Left lobe of liver (tissue), 2 donors: ENCODE measurements around the gene ADAMTS7. TPM values are rescaled to one million over a fixed set of nuclear protein-coding genes. Genes with fewer than 3 reads are reported as not detected.
"Not testable (repeated sequence)": the region's sequence is repeated elsewhere in the genome, so short reads cannot be mapped to it uniquely, and the experiment has no call there.

Experiments
- ATAC-seq: fragments of 200-7000 bp; cut with Tn5 transposase; one replicate; pipeline ENCODE4 v1.9.1; 2020; ENCODE audit warnings: mild to moderate bottlenecking, moderate library complexity
- DNase-seq: peaks from one replicate; pipeline ENCODE4 v3.0.0-alpha.2; 2020; ENCODE audit warnings: low spot score
- total RNA-seq: library from RNA; stranded (reverse); gene quantifications from one replicate; pipeline ENCODE4 v1.2.1, GENCODE V29; 2021
- donor health status: DM: no; HTN: no; CAD: no; lungs with moderate emphysema.
- donor health status: DM: no; HTN: yes; CAD: no.

The ADAMTS7 gene
- total RNA-seq, 1 donor from 2014 or later: 0.86 TPM

DNA sequence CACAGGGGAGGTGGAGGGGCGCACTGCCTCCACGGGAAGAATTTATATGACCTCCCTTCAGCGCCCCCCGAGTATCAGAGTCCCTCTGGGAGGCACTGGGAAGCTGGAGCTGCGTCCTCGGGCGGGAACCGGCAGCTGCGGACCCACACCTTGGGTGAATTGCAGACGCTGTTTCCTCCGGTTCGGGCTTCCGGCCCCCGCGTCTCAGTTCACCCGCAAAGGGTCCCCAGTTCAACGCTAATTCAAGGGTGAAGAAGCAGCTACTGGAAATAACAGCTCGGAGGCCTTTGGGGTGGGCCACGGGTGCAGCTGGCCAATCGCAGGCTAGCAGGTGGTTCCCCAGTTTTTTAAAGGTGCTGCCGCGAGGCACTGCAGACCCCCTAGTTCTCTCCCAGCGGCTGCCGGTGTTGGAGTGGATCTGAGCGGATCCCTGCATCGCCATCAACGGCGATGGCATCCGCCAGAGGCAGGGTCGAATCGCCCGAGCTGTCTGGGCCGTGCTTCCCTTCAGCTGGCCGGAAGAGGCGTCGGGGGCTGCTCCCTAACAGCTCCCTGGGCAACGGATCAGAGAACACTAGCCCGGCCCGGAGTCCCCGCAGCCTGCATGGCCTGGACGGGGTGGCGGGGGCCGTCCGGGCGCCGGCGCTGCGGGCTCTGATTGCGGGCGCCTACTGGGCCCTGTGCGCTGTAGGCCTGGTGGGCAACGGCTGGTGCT lies 19.4 kb upstream of the ADAMTS7 start:
- peak; percentile 37 for ATAC-seq
- DNase-seq: no peak

DNA sequence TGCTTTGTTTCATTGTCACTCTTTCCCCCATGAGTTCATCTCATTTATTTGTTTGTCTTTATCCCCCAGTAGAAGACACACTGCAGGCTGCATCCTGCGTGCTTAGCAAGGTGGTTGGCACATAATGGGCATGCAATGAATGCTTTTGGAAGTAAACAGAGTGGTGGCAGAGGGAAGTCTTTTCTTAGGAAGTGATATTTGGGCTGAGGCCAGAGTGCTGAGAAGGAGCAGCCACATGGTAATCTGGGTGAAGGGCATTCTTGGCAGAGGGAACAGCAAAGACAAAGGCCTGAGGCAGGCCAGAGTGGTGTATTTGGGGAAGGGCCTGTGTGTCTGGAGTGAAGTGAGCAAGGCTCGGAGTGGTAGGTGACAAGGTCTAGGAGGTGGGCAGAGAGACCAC lies 17.7 kb upstream of the ADAMTS7 start:
- DNase-seq (no peak), ATAC-seq (no peak)

DNA sequence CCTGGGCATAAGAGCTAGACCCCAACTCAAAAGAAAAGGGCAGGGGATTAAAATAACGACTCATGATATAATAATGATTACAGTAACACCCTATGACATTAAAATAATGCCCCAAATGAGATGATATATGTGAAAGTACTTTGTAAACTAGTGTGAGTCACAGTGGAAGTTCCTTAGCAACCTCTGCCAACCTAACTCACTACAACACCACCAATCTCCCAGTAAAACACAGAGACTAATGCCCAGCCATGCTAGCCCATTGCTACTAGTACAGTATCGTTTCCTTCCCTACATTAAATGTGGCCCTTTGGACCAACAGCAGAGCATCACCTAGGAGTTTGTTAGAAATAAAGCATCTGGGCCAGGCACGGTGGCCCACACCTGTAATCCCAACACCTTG lies 11.2 kb upstream of the ADAMTS7 start:
- DNase-seq (no peak), ATAC-seq (no peak)

DNA sequence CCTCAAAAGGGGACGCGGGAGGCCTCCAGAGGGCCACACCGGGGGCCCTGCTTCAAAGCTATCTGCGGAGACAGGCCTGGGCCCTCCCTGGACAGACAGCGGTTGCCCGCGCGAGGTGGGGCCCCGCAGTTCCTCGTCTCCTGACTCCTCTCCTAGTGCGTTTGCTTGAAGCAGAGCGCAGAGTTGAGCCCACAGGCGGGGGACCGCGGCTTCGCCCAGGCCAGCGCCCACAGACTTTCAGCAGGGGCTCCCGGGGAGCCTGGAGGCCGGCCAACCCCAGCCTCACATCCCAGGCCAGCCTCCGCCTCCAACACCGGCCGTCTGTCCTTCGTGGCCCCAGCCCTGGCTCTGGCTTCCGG lies 540 bp upstream of the ADAMTS7 start:
- DNase-seq (no peak), ATAC-seq (peak; percentile 6)

DNA sequence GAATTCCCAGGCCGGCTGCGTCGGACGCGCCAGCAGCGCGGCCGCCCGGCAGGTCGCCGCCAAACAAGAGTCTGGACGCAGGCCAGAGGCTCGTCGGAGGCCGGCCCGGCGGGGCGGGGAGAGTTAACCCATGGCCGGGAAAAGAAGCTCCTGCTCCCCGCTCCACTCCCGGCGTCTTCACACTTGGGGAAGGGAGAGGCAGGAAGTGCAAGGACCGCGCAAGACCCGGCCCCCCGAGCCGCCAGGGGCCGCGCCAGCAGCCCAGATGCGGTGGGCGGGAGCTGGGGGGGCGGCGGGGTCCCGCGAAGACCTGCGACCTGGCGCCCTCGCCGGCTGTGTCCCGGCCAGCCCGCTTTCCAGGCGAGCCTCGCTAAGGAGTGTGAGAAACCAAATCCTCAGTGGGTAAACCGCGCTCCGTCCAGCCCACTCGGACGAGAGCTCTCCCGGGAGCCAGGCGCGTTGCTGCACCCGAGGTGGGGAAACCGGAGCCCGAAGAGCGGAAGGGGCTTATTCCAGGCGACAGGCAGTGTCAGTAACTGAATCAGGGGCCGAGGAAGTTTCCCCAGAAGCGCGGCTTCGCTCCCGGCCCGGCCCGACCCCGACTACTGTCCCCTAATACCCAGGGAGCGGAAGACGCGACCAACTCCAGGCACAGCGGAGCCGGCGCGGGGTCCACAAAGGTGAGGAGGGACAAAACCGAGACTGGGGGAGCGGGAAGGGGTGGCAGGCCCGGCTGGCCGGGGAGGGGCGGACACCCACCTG lies 721 bp downstream of the ADAMTS7 start:
- DNase-seq (peak; percentile 66), ATAC-seq (peak; percentile 61)

DNA sequence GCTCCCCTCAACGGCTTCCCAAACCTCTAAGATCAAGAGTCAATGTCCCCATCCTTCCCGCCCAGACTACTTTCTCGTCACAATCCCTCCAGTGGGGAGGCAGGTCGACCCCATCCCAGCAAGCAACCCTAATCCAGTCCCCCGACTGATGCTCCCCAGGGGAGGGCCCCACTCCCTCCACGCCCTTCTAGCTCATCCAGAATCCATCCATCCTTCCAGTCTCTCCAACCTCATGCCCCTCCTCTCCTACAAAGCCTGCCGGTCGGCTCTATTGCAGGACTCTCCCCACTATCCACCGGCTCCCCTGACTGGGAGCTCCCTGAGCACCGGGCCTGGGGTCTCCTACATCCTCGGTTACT lies 1.3 kb downstream of the ADAMTS7 start:
- ATAC-seq (no peak), DNase-seq (no peak)

DNA sequence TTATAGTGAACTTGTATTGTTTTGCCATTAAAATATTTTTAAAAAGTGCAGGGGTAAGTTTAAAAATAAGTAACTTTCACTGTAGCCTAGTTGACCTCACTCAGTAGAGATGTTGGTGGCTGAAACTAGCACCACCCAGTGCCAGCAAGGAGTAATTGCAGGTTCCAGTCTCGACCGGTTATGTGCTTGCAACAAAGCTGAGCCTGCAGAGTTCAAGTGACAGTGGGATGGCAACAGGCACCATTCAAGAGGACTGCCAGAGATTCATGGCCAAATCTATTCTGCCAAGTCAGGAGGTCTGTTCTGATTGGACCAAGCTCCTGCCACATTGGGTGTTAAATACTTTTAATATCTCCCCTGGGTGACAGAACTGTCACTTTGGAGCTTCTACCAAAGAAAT lies 2.7 kb downstream of the ADAMTS7 start:
- DNase-seq (no peak), ATAC-seq (no peak)

DNA sequence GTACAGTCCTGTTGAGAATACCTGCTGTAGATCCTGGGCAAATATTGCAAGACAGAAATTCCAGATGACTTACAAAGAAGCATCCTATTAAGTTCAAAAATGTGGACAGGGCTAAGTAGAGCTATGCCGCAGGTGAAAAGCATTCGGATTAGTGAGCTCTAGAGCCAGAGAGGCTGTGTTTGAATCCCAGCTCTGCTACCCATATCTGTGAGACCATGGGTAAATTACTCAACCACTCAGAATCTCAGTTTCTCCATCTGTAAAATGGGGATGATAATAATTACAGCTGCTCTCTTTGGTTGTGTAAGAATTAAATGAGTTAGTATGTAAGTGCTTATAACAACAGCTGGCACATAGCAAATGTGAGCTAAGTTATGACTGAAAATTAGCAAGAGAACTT lies 3.9 kb downstream of the ADAMTS7 start:
- ATAC-seq: no peak

DNA sequence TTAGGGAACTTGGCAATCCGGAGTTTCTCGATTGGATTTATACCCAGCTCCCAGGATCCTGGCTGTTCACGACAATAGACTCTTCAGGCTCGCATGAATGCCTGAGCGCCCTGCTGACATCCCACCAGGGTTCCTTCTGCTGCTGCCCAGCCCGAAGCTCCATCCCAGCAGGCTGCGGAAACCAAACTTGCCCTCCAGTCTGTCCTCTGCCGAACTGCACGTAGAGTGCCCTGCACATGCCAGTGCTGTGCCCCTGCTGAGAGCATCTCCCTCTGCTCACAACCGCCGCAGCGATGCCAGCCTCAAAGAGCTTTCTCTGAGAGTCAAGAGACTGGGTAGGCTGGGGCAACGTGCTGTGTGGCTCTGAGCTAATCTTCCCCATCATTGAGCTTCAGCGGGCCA lies 6.9 kb downstream of the ADAMTS7 start:
- DNase-seq (no peak), ATAC-seq (no peak)

More for the DNA sequence above, 3.9 kb downstream of the ADAMTS7 start:
- DNase-seq: no peak

DNA sequence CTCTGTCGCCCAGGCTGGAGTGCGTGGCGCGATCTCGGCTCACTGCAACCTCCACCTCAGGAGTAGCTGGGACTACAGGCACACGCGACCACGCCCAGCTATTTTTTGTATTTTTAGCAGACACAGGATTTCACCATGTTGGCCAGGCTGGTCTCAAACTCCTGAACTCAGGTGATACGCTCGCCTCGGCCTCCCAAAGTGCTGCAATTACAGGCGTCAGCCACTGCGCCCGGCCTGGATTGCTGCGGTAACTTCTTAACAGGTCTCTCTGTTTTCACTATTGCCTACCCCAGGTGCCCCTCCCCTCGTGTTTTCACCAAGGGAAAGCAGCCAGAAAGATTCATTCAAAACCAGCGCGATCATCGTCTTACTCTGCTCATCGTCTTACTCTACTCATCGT lies 10.5 kb downstream of the ADAMTS7 start:
- ATAC-seq: no peak
- no peak for DNase-seq

DNA sequence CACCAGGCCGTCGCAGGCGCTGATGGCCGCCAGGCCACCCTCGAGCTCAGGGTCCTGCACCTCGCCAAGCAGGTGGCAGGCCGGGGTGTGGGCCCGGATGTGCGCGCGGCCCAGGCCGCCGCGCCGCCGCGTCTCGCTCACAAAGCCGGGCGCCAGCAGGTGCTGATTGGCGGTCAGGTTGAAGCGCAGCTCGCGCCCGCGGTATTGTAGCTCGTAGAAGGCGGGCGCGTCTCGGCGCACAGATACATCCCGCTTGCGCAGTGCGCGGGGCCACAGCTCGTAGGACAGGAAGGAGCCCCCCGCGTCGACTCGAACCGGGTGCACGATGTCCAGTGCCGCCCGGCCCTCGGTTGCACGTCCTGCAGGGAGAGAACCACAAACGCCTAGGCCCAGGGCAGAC lies 11.1 kb downstream of the ADAMTS7 start:
- ATAC-seq: no peak
- no peak for DNase-seq

DNA sequence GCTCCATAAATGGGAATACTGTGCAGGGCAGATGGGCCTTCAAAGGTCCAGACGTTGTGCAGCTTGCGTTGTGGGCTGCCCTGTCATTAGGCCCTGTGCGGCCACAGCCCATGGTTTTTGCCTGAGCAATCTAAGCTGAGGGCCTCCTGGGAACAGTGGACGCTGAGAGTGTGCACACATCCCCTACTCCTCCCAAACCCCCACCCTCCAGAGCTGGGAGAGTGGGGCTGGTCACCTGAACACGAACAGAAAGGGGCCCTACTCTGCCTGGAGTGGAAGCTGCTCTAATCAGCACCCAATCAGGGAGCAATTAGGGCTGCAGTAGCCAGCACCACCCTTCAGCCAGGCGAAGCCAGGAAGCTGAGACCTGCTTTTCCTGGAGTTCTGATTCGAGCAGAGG lies 12.2 kb downstream of the ADAMTS7 start:
- not testable (repeated sequence) for DNase-seq, ATAC-seq

DNA sequence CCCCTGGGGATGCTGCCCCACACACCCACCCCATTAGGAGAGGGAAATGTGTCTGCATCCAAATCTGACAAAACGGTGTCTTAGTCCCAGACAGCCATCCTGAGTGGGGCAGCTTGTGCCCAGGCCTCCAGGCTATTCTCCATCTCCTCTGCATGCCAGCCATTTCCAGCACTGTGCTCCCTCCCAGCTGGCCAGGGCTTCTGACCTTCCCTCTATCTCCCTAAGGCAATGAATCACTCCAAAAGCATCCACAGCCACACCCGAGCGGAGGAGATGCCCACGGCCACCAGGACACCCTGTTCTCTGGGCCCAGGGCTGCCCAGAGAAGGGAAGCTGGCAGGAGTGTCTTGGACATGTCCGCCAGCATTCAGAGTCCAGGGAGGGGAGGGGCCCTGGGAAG lies 12.9 kb downstream of the ADAMTS7 start:
- ATAC-seq, DNase-seq: not testable (repeated sequence)

DNA sequence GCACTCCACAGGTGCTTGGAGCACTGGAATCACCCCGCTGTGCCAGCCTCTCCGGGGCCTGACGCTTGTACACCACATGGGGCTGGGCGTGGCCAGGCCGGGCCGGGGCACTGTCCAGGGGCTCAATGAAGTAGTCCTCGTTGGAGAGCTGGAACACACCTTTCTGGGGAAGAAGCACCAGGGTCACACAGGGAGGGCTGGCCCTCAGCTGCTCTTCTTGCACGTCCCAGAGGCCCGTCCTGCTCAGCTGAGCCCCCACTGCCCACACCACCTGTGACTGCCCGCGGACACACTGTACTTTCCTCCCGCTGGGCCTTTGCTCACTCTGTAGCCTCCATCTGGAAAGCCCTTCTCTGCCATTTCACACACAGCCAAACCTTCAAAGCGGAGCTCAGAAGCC lies 13.3 kb downstream of the ADAMTS7 start:
- no peak for ATAC-seq
- DNase-seq: no peak

DNA sequence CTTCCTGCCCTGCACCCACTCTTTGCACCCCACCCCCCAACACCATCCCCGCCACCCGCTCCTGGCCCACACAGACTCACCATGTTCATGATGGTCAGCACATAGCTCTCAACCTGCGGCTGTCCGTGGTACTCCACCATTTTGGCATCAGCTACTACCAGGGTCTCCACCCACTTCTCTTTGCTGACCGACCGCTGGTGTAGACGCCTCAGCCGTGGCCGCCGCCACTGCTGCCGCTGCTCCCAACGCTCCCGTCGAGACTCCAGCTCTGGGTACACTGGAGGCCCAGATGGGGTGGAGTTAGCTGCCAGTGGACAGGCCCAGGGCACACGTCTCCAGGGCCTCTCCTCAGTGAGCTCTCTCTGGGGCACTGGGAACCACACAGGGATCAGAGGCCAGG lies 14.8 kb downstream of the ADAMTS7 start:
- ATAC-seq (no peak), DNase-seq (no peak)

DNA sequence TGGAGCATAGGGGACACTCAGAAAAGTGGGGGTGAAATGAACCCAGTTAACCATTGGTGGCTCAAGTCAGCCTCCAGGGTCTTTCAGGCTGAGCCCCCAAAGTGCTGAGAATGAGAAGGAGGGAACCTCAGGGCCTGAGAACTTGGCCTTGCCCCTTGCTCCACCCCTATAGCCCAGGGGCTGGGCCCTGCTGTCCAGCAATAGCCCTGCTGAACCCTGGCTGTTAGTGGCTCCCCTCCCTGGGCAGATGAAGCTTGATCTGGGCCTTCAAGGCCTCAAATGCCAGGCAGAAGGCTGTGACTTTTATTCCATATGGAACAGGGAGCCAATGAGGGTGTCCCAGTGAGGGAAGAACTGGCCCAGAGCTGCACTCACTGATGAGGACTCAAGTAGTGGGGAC lies 16.2 kb downstream of the ADAMTS7 start:
- no peak for DNase-seq
- no peak for ATAC-seq

DNA sequence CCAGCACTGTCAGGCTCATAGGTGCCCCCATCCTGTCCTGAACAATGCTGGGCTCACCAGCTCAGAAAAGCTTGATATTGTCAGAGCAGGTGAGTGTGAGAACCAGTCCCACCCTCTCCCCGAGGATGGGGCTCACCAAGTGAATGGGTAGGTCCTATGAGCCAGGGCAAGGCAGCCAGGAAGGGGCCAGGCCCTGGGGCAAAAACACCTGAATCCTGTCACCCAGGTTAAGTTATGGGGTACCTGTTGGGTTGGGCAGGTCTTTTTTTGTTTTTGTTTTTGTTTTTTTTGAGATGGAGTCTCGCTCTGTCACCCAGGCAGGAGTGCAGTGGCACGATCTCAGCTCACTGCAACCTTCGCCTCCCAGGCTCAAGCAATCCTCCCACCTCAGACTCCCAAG lies 16.8 kb downstream of the ADAMTS7 start:
- DNase-seq, ATAC-seq: not testable (repeated sequence)

DNA sequence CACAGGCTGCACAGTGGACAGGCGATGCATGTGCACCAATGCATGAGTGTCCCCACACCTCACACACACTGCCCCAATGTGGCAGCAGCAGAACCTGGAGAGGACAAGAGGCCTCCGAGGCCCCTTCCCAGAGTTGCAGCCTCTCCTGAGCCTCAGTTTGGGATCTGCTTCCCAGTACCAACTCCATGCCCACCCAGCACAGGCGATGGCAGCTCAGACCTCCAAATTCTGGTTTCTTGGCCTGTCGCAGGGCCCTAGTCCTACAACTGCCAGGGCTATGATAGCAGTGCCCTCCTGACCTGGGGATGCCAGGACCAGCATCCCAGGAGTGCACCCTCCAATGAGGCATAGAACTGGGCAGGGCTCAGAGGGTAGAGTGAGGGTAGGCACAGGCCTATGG lies 19.9 kb downstream of the ADAMTS7 start:
- DNase-seq (no peak), ATAC-seq (no peak)

DNA sequence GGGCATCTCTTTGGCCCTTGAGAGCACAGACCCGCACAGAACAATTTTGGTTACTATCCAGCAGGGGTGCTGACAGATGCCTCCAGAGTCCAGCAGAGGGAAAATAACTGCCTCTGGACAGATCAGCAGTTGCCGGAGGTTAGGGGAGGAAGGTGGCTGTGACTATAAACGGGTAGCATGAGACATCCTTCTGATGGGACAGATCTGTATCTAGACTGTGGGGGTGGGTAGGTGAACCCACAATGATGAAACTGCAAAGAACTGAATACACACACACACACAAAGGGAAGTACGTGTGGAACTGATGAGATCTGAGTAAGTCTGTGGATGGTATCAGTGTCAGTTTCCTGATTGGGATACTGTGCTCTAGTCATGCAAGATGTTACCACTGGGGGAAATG lies 21.2 kb downstream of the ADAMTS7 start:
- DNase-seq (no peak), ATAC-seq (no peak)

DNA sequence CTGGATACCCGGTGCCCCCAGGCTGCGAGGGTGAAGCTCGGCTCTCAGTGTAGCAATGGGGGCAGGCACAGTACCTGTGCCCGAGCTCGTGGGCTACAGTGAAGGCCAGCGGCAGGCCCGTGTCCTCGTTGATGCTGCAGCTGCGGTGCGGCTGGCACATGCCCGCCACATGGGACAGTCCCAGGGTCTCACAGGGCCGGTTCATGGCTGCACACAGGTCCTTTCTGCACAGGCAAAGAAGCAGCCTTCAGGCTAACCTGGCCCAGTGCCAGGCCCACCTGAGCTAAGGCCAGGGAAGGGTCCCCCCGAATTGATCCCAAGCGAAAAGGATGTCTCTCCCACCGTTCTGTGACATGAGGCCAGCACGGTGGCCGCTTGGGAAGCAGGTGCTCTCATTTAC lies 21.6 kb downstream of the ADAMTS7 start:
- DNase-seq (no peak), ATAC-seq (no peak)

DNA sequence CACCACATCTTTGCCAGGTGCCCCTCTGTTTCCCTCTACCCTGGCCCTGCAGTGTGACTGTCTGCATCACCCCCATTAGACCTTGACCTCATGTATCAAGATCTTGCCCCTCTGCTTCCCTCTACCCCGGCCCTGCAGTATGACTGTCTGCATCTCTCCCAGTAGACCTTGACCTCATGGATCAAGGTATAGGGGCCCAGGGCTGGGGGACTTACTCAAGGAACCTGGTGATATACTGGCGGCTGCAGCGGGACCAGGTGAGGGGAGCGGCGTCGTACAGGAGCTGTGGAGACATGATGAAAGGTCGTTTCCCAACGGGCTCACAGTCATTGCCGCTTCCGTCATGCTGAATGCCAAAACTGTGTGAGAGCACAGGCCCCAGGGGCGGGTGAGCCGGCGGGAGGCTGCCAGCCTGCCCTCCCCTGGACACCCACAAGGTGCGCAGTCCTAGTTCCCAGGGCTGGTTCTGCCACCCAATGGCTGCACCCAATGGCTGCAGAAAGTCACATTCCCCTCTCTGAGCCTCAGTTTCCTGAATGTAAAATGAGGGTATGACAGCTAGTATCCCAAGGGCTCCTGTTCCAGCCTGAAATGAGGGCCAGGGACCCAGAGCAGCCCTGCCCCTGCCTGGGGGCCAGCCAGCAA lies 23.1 kb downstream of the ADAMTS7 start:
- no peak for ATAC-seq
- no peak for DNase-seq

DNA sequence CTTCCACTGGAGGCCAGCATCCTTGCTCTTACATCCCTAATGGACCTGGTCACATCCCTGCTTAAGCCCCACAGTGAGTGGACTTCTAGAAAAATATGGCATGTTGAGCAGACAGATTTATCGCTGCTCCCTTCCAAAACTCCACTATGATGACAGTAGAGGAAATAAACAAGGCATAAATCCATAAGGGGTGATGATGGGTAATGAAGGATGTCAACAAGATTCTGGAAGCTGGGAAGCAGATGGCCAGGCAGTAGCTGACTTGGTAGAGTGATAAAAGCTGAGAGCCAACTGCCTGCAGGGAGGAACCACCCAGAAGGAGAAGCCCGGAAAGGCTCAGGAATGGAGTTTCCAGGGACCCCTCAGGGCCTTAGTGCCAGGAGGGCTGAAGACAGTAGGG lies 28.9 kb downstream of the ADAMTS7 start:
- ATAC-seq, DNase-seq: not testable (repeated sequence)
